GM18526 (cell line): ENCODE data around the gene C1orf87.

Source experiments
- POLR2A ChIP-seq: IDR thresholded peaks from 3 replicates; pipeline ENCODE4 v1.6.1; 2011; ENCODE audit not compliant: insufficient read length; ENCODE audit errors: extremely low read depth

Gene C1orf87, protein sequence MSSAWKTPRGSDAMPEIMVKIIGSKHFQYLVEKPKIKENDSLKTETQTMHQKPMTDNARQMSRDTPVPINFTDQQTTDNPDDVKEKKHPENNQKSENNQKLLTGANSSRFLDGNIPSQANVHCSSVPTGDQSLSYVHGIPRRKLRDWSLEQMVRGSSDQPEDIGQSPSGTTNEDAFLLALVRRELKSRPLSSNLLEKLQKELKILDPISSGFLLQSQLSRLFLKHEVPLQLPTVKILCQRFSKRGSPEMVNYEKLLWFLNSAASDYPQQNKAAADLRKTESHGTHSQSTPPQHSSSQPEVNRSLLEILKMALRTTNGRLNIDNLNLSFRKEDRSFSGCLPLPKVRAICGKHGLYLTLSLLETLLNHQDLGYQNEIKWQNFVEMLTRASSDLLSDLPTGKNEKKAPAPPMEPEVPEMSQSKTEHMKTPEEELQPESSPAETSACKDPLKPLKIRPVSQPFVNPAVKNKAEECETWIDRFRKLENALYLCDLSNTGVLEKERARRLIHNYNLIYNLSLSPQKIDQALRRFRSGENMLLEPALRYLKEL

DNA sequence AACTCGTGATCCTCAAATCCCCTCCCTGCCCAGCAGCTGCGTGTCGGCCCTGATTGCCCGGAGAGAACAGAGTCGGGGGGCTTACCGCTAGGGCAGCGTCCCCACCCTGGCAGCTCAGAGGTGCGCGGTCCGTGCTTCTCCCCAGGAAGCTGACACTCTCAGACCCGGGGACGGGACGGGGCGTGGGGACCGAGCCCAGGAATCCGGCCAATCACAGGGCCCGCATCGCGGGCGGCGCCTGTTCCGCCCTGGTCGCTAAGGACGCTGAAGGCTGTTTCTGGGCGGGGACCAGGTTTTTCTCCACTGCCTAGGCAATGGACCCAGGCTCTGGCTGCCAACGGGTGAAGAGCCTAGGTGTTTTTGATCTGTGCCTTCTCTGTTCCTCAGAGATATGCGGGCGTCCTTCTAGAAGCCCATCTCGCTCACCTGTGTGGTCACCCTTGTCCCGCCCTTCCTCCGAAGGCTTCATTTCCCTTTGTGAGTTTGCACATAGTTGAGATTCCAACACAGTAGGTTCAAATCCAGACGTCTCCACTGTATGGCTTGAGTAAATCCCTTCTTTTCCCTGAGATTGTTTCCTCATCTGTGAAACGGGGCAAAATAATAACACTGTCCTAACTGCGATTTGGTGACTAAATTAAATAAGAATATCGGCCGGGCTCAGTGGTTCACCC, at the start of gene C1orf87:
TSS of gene C1orf87 (minus strand) at position 166 of the 674 bp plus-strand sequence. CDS start 1,127 bp downstream, outside the sequence.
- no peak for TF ChIP-seq POLR2A

DNA sequence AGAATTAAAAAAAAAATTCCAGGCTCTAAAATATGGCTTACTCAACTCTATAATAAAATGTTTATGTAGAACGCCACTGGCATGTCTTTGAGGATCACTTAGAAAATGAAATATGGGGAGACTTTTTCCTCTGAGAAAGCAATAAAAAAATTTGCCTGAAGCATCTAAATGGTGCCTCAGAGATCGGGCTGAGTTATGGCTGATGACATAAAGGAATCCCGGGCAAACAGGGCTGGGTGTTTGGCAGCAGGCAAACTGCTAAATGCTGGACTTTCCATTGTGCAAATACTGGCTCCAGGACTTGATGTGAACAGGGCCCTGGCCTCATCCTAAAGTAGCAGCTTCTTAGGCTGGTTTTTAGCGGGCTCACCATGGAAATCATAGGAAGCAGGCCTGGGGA, 44.5 kb upstream of the C1orf87 start:
- TF ChIP-seq POLR2A: no peak

DNA sequence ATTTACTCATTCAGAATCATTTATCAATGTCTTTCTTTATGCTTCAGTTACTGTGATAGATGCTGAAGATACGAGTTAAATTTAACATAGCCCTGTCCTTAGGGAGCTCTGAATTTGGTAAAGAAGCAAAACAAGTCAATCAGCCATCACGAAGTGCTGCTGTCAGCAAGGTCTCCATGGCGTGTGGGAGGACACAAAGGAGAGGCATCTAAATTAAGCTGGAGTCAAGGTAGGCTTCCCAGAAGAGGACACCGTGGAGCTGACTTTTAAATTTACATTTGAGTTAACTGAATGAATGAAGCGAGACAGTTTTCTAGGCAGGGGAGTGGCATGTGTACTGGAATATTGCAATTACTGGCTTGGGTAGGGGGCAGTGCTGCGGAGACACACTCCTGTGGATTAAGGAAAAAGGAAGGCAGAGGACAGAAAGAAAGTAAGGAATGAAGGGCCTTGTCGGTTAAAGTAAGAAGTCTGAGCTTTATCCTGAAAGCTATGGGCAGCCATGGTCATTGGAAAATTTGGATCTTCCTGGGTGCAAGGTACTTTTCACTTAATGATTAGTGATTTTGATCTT, 41.3 kb upstream of the C1orf87 start:
- TF ChIP-seq POLR2A: no peak

DNA sequence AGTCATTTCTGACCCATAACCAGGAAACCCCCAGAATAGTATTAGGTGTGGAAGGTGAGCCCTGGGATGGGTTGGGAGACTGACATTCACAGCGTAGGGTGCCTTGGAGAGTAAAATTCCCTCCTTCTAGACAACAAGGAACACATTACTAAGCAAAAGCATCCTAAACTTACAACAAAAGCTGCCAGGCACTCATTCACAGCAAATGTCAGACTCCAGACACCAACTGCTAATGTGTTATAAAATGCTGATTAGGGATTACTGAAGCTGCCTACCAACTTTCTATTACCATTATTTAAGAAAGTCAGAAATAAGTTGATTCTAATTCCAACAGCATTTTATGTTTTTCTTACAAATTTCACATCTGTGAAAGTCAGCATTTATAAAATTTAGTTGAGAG, 40.0 kb upstream of the C1orf87 start:
- no peak for TF ChIP-seq POLR2A

DNA sequence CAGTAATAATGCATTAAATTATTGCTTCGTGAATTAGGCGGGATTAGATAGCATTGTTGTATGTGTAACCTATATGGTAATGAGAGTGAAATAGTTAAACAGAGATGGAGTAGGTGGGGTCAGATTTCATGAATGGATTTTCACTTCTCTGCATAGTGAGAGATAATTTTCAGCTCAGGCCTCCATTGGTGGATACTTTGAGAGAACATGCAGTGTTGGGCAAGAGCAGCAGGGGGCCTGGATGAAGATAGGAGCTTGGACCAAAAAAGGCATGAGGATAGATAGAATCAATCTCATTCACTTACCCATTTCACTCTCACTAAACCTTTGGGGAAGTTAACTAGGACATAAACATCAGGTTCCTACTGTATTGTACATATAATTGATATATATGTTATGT, 39.5 kb upstream of the C1orf87 start:
- TF ChIP-seq POLR2A: no peak

DNA sequence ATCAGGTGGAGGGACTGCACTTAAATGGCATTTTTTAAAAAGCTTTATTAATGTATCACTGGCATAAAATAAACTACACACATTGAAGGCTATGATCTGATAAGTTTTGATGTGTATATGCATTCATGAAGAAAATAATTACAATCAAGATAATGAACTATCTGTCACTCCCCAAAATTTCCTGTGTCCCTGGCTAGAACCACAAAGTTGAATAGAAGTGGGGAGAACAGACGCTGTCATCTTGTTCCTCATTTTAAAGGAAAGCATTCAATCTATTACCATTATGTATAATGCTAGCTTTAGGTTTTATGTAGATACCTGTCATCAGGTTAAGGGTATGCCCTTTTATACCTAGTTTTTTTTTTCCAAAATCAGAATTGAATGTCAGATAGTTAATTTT, 38.1 kb upstream of the C1orf87 start:
- no peak for TF ChIP-seq POLR2A

DNA sequence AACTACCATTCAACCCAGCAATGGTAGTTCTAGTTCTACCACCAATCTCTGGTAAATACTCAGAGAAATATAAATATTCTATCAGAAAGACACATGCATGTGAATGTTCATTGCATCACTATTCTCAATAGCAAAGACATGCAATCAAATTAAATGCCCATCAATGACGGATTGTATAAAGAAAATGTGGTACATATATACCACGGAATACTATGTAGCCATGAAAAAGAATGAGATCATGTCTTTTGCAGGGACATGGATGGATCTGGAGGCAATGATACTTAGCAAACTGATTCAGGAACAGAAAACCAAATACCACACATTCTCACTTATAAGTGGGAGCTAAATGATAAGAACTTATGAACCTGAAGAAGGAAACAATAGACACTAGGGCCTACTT, 37.5 kb upstream of the C1orf87 start:
- no peak for TF ChIP-seq POLR2A

DNA sequence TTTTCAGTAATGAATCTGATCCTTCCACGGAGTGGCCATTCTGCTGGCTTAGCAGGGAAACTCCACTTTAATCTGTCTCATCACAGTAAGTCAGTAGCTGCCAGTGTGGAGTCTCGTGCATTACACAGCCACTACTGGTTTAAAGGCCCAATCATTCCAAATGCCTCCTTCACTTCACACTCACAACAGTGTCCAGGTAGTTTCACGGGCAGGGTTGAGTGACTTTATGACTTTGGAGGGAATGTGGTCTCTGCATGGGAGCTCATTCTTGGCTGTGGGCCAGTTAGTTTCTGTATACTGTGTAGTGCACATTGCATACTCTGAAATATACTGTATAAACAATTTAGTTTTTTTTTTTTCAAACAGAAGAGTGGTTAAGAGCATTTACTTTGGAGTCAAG, 34.6 kb upstream of the C1orf87 start:
- TF ChIP-seq POLR2A: no peak

DNA sequence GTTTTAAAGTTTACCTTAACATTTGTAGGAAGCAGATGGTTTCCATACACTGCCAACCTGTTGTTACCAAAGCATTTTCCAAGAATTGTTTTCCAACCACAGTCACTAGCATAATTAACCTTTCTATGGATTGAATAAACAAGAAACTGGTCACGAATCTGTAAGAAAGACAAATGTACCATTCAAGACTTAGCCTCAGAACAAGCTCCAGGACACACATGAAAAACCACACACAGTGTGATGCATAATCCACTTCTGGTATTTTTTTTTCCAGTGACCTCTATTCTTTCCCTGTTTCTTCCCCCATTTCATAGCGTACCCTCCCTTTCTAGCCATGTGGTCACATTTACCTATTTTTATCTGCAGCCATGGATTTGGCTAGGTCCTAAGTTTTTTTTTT, 29.6 kb upstream of the C1orf87 start:
- TF ChIP-seq POLR2A: no peak

DNA sequence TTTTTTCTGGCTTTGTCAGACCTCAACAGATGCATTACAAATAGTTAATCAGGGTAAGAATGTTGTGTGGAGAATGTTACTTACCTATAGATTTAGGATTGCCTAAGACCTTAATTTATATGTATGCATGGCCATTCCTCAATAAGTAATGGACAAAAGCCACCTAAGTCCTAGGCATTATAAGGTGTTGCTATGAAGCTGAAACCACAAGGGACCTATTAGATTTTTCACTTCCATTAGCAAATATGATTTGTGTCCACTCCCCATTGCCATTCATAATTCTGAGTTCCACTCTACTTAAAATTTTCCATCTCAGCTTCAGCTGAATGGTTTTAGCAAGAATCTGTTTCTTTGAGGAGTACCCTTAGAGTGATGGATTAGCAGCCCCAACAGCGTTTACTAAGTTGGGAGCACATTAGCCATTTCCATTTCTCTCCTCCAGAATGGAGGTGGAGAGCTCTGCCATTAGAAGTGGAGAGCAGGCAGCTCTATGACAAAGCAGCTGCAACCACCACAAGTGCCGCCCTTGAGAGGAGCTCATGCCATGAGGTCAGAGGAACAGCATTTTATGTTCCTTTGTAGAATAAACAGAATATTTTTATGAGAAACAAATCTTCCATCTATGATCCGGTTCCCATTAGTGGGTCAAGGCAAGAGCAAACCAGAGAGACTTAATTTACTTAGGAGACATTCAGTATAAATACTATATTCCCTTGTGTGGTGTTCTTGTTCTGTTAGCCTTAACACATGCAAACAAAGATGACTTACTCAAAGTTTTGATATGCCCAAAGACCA, 28.9 kb upstream of the C1orf87 start:
- TF ChIP-seq POLR2A: no peak

DNA sequence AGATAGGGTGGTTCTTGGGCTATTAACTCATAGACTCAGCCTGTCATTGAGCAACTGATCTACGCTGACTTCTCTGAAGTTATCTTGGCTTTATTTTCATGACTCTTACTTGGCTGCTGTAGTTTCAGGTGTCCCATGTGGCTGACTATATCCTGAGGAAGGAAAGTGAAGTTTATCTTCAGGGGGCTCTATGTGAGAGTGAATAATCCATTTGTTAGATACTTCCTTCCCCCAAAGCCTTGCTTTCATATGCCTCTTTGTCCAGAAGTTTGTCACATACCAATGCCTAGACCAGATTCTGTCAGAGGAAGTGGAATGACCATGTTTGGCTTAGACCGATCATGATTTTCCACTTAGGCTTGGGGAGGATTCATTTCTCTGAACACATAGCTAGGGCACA, 27.9 kb upstream of the C1orf87 start:
- no peak for TF ChIP-seq POLR2A

DNA sequence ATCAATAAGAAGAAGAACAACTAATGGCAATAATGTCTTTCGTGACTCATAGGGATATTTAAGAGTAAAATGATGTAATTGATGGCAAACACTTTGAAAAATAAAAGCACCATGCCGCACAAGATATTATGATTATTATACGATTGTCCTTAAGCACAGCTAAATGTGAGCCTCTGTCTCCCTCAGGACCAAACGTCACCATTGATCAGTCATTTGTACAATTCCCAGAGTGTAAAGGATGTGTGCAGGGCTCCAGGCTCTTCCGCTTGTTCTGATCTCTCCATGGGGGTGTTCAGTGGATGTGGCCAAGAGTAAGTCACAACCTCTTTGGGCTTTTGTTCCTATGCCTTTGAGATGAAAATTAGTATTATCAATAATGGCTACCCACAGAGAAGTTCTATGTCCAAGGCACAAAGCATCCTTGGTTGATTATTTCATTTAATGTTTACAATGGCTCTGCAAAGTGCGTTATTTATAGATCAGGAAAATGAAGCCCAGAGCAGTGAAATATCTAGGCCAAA, 17.7 kb upstream of the C1orf87 start:
- TF ChIP-seq POLR2A: no peak

DNA sequence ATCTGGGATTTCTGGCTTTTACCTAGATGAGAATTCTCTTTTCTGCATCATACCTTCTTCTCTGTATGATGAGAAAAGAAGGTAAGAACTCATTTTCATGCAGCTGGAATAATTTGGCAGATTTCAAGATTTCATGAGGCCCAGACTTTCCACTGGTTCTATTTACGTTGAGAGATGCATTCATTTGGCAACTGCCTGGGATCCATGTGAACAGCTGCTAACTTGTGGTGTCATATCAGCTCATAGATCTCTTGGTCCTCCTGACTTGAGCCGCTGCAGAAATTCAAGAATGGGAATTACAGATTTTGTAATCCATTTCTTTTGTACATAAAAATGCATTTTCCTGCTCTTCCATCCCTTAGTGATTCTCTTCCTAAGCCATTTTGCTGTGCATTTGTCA, 17.1 kb upstream of the C1orf87 start:
- no peak for TF ChIP-seq POLR2A

DNA sequence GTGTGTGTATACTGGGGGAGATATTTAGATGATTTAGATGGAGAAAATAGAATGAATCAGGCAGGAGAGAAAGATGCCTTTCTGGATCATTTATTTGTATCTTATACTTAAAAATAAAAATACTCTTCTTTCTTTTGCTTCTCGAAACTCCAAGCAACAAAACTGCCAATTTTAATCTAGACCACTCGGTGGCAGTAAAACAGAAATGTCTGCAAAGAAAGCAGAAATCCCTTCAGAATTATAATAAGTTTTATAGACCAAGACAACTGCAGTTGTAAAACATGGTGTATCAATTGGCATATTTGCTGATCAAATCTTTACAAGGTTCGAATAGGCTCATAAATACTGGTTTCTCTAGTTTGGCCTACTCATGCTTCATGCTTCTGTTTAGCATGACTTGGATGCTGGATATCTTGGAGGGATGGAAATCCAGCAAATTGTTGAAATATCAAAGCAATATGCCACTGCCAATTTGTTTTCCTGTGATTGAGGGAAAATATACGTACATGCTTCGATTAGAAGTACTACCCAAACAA, 15.1 kb upstream of the C1orf87 start:
- TF ChIP-seq POLR2A: no peak

DNA sequence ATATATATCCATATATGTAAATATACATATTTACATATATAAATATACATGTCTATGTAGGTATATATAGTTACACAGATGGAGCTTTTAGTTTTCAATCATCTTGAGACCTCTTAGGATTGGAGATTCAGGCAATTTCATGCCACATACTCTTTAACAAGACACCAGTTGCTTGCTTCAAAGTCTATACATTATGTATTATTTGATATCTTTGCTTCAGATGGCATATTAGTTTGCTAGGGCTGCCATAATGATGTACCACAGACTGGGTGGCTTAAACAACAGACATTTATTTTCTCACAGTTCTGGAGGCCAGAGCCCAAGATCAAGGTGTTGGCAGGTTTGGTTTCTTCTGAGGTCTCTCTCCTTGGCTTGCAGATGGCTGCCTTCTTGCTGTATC, 14.1 kb upstream of the C1orf87 start:
- TF ChIP-seq POLR2A: no peak
